Measurements from ENCODE around the gene ADGRG1. TPM values are rescaled to one million over a fixed set of nuclear protein-coding genes. Genes with fewer than 3 reads are reported as not detected.

The ADGRG1 gene
- total and polyA plus RNA-seq, 2 donors (not counting 1 experiment from before 2014, with no cell fraction given) = 1.6 to 1.8 TPM

DNA sequence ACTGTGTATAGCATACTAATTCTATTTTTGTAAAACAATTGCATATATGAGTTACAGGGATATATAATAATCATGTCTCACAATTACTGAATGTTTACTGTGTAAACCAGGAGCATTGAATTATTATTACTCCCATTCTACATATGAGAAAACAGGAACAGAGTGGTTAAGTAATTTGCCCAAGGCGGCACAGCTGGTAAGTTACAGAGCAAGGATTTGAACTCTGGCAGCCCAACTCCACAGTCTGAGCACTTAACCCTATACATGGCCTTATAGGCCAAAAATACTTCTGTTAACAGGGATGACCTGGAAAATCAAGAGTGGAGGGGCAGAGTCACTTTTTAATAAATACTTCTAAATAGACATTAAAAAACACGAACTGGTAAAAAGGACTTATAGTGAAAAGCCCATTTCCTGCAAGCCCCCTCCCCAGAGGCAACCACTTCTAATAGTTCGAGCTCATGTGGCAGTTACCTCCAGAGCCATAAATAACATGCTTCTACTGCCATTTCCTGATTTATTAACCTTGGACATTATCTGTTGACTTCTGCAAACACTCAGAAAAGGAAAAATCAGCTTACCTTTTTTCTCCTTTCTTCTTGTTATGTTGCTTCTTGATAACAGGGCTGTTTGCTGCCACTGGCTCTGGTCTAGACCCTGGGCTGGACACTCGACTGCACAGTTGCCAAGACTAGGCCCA is 22.1 kb upstream of the ADGRG1 start:
- Histone ChIP-seq H3K4me2 (ENCODE audit: extremely low read depth, insufficient read depth, low read length) (no peak overlapping the region), H2AFZ (ENCODE audit: low read length) (no peak overlapping the region), H3K9ac (ENCODE audit: insufficient read depth, low read length) (no peak overlapping the region), H3K36me3 (ENCODE audit: control insufficient read depth, insufficient read depth, low read length) (no peaks in the 10 kb centered on the region), H3K4me3 (replicated peaks in 1 of 4; ENCODE audit: control extremely low read depth in 1 of 4, insufficient read depth in 1 of 4, low read depth in 3 of 4, low read length in 4 of 4) (no peak overlapping the region), H3K79me2 (ENCODE audit: control insufficient read depth, insufficient read depth, low read length) (no peaks in the 10 kb centered on the region), H3K27me3 (ENCODE audit: control insufficient read depth, insufficient read depth, low read length) (peaks cover 3% of the 10 kb centered on the region), H4K20me1 (ENCODE audit: control insufficient read depth, extremely low read depth, insufficient read depth, low read length) (no peaks in the 10 kb centered on the region), H3K27ac (ENCODE audit: insufficient read depth, low read length) (no peak overlapping the region), H3K9me3 (ENCODE audit: control insufficient read depth, insufficient read depth, low read depth, low read length) (no peaks in the 10 kb centered on the region), H3K4me1 (ENCODE audit: control insufficient read depth, extremely low read depth, insufficient read depth, low read length) (peaks cover 7% of the 10 kb centered on the region)
- no peak for DNase-seq (ENCODE audit: low read depth in 2 of 2)
- TF ChIP-seq, protein P1, sequence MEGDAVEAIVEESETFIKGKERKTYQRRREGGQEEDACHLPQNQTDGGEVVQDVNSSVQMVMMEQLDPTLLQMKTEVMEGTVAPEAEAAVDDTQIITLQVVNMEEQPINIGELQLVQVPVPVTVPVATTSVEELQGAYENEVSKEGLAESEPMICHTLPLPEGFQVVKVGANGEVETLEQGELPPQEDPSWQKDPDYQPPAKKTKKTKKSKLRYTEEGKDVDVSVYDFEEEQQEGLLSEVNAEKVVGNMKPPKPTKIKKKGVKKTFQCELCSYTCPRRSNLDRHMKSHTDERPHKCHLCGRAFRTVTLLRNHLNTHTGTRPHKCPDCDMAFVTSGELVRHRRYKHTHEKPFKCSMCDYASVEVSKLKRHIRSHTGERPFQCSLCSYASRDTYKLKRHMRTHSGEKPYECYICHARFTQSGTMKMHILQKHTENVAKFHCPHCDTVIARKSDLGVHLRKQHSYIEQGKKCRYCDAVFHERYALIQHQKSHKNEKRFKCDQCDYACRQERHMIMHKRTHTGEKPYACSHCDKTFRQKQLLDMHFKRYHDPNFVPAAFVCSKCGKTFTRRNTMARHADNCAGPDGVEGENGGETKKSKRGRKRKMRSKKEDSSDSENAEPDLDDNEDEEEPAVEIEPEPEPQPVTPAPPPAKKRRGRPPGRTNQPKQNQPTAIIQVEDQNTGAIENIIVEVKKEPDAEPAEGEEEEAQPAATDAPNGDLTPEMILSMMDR (conservative IDR thresholded peaks at IDR 0.05 in 1 of 2, IDR thresholded peaks at IDR 0.05 in 1 of 2; ENCODE audit: low read depth in 1 of 2, low read length in 2 of 2) = no peak
- no peak for TF ChIP-seq EZH2 (IDR thresholded peaks at IDR 0.05; ENCODE audit: low read length, missing control alignments)

DNA sequence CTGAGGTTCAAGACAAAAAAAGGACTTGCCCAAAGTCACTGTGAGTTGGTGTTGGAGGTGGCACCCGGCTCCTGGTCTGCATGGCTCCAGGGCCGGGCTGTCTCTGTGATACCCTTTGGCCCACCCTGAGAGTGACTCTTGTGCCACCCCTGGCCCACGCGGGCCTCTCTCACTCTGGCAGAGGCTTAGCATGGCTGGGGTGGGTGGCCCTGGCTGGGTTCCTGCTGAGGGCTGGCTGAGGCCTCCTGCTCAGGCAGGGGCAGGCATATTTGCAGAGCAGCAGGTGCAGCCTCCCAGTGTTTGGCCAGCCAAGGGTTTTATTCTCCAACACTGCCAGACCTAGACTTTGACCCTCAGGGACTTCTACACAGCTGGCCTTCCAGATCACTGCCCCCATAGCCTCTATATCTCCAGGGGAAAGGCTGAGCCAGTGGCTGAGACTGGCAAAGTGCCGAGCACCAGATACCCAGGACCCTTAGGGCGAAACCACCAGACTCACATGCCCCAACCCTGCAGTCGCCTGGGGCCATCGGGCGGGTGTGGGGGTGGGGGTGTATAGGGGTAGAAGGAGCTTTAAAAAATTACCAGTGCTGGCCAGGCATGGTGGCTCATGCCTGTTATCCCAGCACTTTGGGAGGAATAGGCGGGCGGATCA is 21.5 kb upstream of the ADGRG1 start:
- Histone ChIP-seq H3K4me2 (ENCODE audit: extremely low read depth, insufficient read depth, low read length) (no peak overlapping the region), H2AFZ (ENCODE audit: low read length) (no peak overlapping the region), H3K79me2 (ENCODE audit: control insufficient read depth, insufficient read depth, low read length) (no peaks in the 10 kb centered on the region), H3K27me3 (ENCODE audit: control insufficient read depth, insufficient read depth, low read length) (peaks cover 3% of the 10 kb centered on the region), H3K36me3 (ENCODE audit: control insufficient read depth, insufficient read depth, low read length) (no peaks in the 10 kb centered on the region), H3K4me3 (replicated peaks in 1 of 4; ENCODE audit: control extremely low read depth in 1 of 4, insufficient read depth in 1 of 4, low read depth in 3 of 4, low read length in 4 of 4) (no peak overlapping the region), H3K27ac (ENCODE audit: insufficient read depth, low read length) (no peak overlapping the region), H3K4me1 (ENCODE audit: control insufficient read depth, extremely low read depth, insufficient read depth, low read length) (peaks cover 9% of the 10 kb centered on the region), H3K9ac (ENCODE audit: insufficient read depth, low read length) (no peak overlapping the region), H3K9me3 (ENCODE audit: control insufficient read depth, insufficient read depth, low read depth, low read length) (no peaks in the 10 kb centered on the region), H4K20me1 (ENCODE audit: control insufficient read depth, extremely low read depth, insufficient read depth, low read length) (no peaks in the 10 kb centered on the region)
- no peak for DNase-seq (ENCODE audit: low read depth in 2 of 2)
- TF ChIP-seq, protein P1 (conservative IDR thresholded peaks at IDR 0.05 in 1 of 2, IDR thresholded peaks at IDR 0.05 in 1 of 2; ENCODE audit: low read depth in 1 of 2, low read length in 2 of 2) = no peak

DNA sequence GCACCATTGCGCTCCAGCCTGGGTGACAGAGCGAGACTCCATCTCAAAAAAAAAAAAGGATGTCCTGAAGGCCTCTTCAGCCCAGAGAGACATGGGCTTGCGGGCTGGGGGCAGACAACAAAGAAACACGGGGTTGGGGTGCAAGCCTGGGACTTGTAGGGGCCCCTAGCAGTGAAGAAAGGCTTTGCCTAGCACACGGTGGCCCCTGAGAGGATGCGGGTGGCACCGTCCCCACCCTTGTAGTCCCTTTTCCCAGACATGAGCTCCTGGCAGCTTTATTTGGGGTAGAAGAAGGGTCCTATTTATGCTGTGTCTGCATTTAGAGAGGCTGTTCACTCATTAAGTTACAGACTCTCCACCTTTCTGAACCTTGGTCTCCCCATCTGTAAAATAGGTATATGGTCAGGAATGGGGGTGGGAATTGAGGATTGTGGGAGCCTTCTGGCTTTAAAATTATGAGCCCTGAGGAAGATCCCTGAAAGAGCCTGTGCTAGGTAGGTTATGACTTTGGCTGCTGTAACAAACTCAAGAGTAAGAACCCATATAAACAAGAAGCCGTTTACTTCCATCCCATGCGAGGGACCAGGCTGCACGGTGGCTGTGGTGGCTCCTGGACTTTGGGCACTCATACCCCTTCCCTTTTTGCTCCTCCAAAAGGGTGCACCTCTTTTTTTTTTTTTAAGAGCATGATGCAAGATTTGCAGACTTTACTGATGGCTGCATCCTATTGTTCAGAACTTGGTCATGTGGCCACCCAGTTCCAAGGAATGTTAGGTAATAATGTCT is 20.6 kb upstream of the ADGRG1 start:
- no peak overlapping the region for H3K4me3 ChIP-seq (replicated peaks in 1 of 4; ENCODE audit: control extremely low read depth in 1 of 4, insufficient read depth in 1 of 4, low read depth in 3 of 4, low read length in 4 of 4)
- H3K9me3 ChIP-seq (ENCODE audit: control insufficient read depth, insufficient read depth, low read depth, low read length) = no peaks in the 10 kb centered on the region
- TF ChIP-seq, protein P1 (conservative IDR thresholded peaks at IDR 0.05 in 1 of 2, IDR thresholded peaks at IDR 0.05 in 1 of 2; ENCODE audit: low read depth in 1 of 2, low read length in 2 of 2) = no peak
- no peak for TF ChIP-seq EZH2 (IDR thresholded peaks at IDR 0.05; ENCODE audit: low read length, missing control alignments)
- no peaks in the 10 kb centered on the region for H4K20me1 ChIP-seq (ENCODE audit: control insufficient read depth, extremely low read depth, insufficient read depth, low read length)
- no peak overlapping the region for H3K9ac ChIP-seq (ENCODE audit: insufficient read depth, low read length)
- H3K36me3 ChIP-seq (ENCODE audit: control insufficient read depth, insufficient read depth, low read length) = no peaks in the 10 kb centered on the region
- DNase-seq (ENCODE audit: low read depth in 2 of 2) = no peak
- peaks cover 9% of the 10 kb centered on the region for H3K4me1 ChIP-seq (ENCODE audit: control insufficient read depth, extremely low read depth, insufficient read depth, low read length)
- peaks cover 3% of the 10 kb centered on the region for H3K27me3 ChIP-seq (ENCODE audit: control insufficient read depth, insufficient read depth, low read length)
- H3K27ac ChIP-seq (ENCODE audit: insufficient read depth, low read length) = no peak overlapping the region
- H3K79me2 ChIP-seq (ENCODE audit: control insufficient read depth, insufficient read depth, low read length) = no peaks in the 10 kb centered on the region
- H3K4me2 ChIP-seq (ENCODE audit: extremely low read depth, insufficient read depth, low read length) = no peak overlapping the region
- H2AFZ ChIP-seq (ENCODE audit: low read length) = no peak overlapping the region
